Fibroblast of lung (primary cell): ENCODE data around the gene PLEKHA5. TPM values are rescaled to one million over a fixed set of nuclear protein-coding genes. Genes with fewer than 3 reads are reported as not detected.

Source experiments
- DNase-seq, 2 donors: peaks; one replicate each; pipeline versions ENCODE4 v3.0.0 to v3.0.0-alpha.2; 2010; ENCODE audit warnings: low read depth in 2 of 2
- H2AFZ ChIP-seq: 2 replicates; pipeline ENCODE4 v1.5.1; 2012; ENCODE audit warnings: low read length, control low read depth, inconsistent platforms
- H3K27ac ChIP-seq: 2 replicates; pipeline ENCODE4 v1.5.1; 2011; ENCODE audit warnings: low read length, control low read depth; ENCODE audit not compliant: insufficient read depth
- H3K27me3 ChIP-seq: 2 replicates; pipeline ENCODE4 v1.5.1; 2011; ENCODE audit warnings: mild to moderate bottlenecking, low read length; ENCODE audit not compliant: control insufficient read depth, insufficient read depth
- H3K36me3 ChIP-seq: 2 replicates; pipeline ENCODE4 v1.5.1; 2011; ENCODE audit warnings: low read length; ENCODE audit not compliant: control insufficient read depth, insufficient read depth
- H3K4me1 ChIP-seq: 2 replicates; pipeline ENCODE4 v1.5.1; 2011; ENCODE audit warnings: low read length; ENCODE audit not compliant: control insufficient read depth, insufficient read depth; ENCODE audit errors: extremely low read depth
- H3K4me2 ChIP-seq: 2 replicates; pipeline ENCODE4 v1.5.1; 2011; ENCODE audit warnings: low read length, control low read depth; ENCODE audit not compliant: insufficient read depth; ENCODE audit errors: extremely low read depth
- H3K4me3 ChIP-seq, 4 experiments: fragments of 200-600 bp in 1 of 4; sonication (generic) in 1 of 4; replicated peaks in 1 of 4; 2 replicates each; pipeline ENCODE4 v1.5.1; 2011 to 2016; ENCODE audit warnings: low read length in 4 of 4, low read depth in 3 of 4, mild to moderate bottlenecking in 3 of 4, control low read depth in 2 of 4, inconsistent platforms in 1 of 4, mixed read lengths in 1 of 4; ENCODE audit not compliant: insufficient read depth in 1 of 4; ENCODE audit errors: control extremely low read depth in 1 of 4
- H3K79me2 ChIP-seq: 2 replicates; pipeline ENCODE4 v1.5.1; 2012; ENCODE audit warnings: mild to moderate bottlenecking, low read length, inconsistent platforms; ENCODE audit not compliant: control insufficient read depth, insufficient read depth
- H3K9ac ChIP-seq: 2 replicates; pipeline ENCODE4 v1.5.1; 2011; ENCODE audit warnings: mild to moderate bottlenecking, low read length, control low read depth; ENCODE audit not compliant: insufficient read depth
- H3K9me3 ChIP-seq: 2 replicates; pipeline ENCODE4 v1.5.1; 2012; ENCODE audit warnings: low read depth, low read length; ENCODE audit not compliant: control insufficient read depth, insufficient read depth
- H4K20me1 ChIP-seq: 2 replicates; pipeline ENCODE4 v1.5.1; 2011; ENCODE audit warnings: low read length; ENCODE audit not compliant: control insufficient read depth, insufficient read depth; ENCODE audit errors: extremely low read depth
- EZH2 ChIP-seq: IDR thresholded peaks from 2 replicates; pipeline ENCODE4 v1.5.1; 2012; ENCODE audit warnings: low read length, control low read depth, mild to moderate bottlenecking; ENCODE audit errors: missing control alignments
- polyA plus RNA-seq, 2 donors: library from polyadenylated mRNA; depleted of rRNA in 1 of 2; stranded (reverse) in 1 of 2; unstranded in 1 of 2; fragments of >200 nt; gene quantifications; 2 replicates each; pipeline ENCODE4 v1.2.1, GENCODE V29; 2011 to 2012; ENCODE audit warnings: missing spikeins in 1 of 2
- total RNA-seq: library from RNA; depleted of rRNA; stranded (reverse); fragments of >200 nt; gene quantifications from 2 replicates; pipeline ENCODE4 v1.2.1, GENCODE V29; 2014
- TF ChIP-seq, protein P1 (sequence below), 2 donors: IDR thresholded peaks in 1 of 2; conservative IDR thresholded peaks in 1 of 2; 1 replicate in 1 of 2; 2 replicates in 1 of 2; pipeline ENCODE4 v1.5.1; 2011 to 2012; ENCODE audit warnings: low read length in 2 of 2, control low read depth in 1 of 2, inconsistent platforms in 1 of 2, low read depth in 1 of 2, mild to moderate bottlenecking in 1 of 2

PLEKHA5 gene
- total and polyA plus RNA-seq, 2 donors (not counting 1 experiment from before 2014, with no cell fraction given) = 15.5 to 50.4 TPM

DNA sequence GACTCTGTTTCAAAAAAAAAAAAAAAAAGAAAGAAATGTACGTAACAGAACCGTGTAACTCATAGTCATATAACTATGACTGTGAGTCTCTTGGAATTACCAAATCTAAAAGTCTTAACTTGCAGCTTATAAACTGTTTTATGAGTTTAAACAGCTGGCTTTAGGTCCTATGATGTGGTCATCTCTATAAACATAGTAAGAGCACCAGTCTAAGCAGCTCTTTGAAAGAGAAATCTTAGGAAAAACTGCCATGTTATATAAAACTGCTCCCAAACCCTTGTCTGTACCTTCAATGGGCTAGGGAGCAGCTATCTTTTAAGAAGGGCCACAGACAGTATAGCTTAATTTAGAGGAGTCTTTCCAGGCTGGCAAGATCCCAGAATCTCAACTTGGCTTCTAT is 194.3 kb downstream of the PLEKHA5 start:
- no peaks in the 10 kb centered on the region for H3K4me1 ChIP-seq
- no peak overlapping the region for H3K9ac ChIP-seq
- H4K20me1 ChIP-seq = no peaks in the 10 kb centered on the region
- H2AFZ ChIP-seq = no peak overlapping the region
- no peaks in the 10 kb centered on the region for H3K79me2 ChIP-seq
- DNase-seq = peak in 1 of 2 donors; percentile 78
- no peak overlapping the region for H3K27ac ChIP-seq
- no peaks in the 10 kb centered on the region for H3K9me3 ChIP-seq
- no peaks in the 10 kb centered on the region for H3K36me3 ChIP-seq
- H3K4me2 ChIP-seq = no peak overlapping the region
- H3K4me3 ChIP-seq = no peak overlapping the region
- no peaks in the 10 kb centered on the region for H3K27me3 ChIP-seq
- TF ChIP-seq, protein P1, sequence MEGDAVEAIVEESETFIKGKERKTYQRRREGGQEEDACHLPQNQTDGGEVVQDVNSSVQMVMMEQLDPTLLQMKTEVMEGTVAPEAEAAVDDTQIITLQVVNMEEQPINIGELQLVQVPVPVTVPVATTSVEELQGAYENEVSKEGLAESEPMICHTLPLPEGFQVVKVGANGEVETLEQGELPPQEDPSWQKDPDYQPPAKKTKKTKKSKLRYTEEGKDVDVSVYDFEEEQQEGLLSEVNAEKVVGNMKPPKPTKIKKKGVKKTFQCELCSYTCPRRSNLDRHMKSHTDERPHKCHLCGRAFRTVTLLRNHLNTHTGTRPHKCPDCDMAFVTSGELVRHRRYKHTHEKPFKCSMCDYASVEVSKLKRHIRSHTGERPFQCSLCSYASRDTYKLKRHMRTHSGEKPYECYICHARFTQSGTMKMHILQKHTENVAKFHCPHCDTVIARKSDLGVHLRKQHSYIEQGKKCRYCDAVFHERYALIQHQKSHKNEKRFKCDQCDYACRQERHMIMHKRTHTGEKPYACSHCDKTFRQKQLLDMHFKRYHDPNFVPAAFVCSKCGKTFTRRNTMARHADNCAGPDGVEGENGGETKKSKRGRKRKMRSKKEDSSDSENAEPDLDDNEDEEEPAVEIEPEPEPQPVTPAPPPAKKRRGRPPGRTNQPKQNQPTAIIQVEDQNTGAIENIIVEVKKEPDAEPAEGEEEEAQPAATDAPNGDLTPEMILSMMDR (conservative IDR thresholded peaks at IDR 0.05 in 1 of 2, IDR thresholded peaks at IDR 0.05 in 1 of 2; ENCODE audit: low read depth in 1 of 2, low read length in 2 of 2) = no peak
- TF ChIP-seq EZH2 = no peak

DNA sequence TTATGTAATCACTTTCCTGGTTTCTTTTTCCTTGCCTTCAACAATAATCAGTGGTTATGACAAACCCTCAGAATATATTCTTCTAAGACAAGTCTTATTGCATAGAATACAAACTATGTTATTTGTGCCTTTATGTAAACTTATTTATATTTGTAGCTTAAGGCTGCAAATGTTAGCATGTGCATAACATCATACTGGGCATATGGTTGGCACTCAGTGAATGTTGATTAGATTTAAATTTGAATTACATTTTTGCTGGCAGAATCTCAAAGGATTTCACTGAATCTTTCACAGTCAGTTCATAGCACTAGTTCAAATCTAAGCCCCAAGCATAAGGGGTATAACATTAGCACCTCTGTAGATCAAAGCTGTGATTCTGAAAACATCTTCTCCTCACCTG is 196.6 kb downstream of the PLEKHA5 start:
- no peak for DNase-seq
- Histone ChIP-seq H3K4me3 (no peak overlapping the region), H3K27ac (no peak overlapping the region), H3K79me2 (no peaks in the 10 kb centered on the region), H3K4me1 (no peaks in the 10 kb centered on the region), H3K27me3 (no peaks in the 10 kb centered on the region), H3K4me2 (no peak overlapping the region), H4K20me1 (no peaks in the 10 kb centered on the region), H3K9me3 (no peaks in the 10 kb centered on the region), H2AFZ (no peak overlapping the region), H3K36me3 (no peaks in the 10 kb centered on the region), H3K9ac (no peak overlapping the region)
- TF ChIP-seq EZH2 = no peak
- TF ChIP-seq, protein P1 (conservative IDR thresholded peaks at IDR 0.05 in 1 of 2, IDR thresholded peaks at IDR 0.05 in 1 of 2; ENCODE audit: low read depth in 1 of 2, low read length in 2 of 2) = no peak

DNA sequence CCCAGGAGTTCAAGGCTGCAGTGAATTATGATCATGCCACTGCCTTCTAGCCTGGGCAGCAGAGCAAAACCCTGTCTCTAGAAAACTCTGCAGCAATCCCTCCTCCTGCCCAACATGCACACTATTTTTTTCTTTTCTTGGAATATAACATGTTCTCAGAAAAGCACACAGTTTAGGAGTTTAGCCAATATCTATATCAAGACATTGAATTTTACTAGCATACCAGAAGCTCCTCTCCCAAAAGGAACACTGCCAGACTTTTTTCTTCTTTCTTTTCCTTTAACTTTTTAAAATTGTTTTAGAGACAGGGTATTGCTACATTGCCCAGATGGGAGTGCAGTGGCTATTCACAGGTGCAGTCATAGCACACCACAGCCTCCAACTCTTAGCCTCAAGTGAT is 202.7 kb downstream of the PLEKHA5 start:
- H3K4me1 ChIP-seq = no peaks in the 10 kb centered on the region
- TF ChIP-seq, protein P1 (conservative IDR thresholded peaks at IDR 0.05 in 1 of 2, IDR thresholded peaks at IDR 0.05 in 1 of 2; ENCODE audit: low read depth in 1 of 2, low read length in 2 of 2) = no peak
- TF ChIP-seq EZH2 = no peak
- DNase-seq = no peak

More for the DNA sequence above, 202.7 kb downstream of the PLEKHA5 start:
- Histone ChIP-seq H3K9ac (no peak overlapping the region), H3K4me3 (no peak overlapping the region), H3K79me2 (no peaks in the 10 kb centered on the region), H3K27me3 (no peaks in the 10 kb centered on the region), H3K36me3 (no peaks in the 10 kb centered on the region), H4K20me1 (no peaks in the 10 kb centered on the region), H3K27ac (no peak overlapping the region), H3K9me3 (no peaks in the 10 kb centered on the region), H2AFZ (no peak overlapping the region), H3K4me2 (no peak overlapping the region)
